ENCODE data around the gene TRABD2B. TPM values are rescaled to one million over a fixed set of nuclear protein-coding genes. Genes with fewer than 3 reads are reported as not detected.

Gene TRABD2B
- total RNA-seq, 6 donors from 2014 or later: under 0.01 to 2.1 (median 0.62) TPM

- no peaks in the 10 kb centered on the region for H3K36me3 ChIP-seq
- TF ChIP-seq POLR2AphosphoS5 (IDR thresholded peaks at IDR 0.05) (no peak), POLR2A (IDR thresholded peaks at IDR 0.05) (no peak), EP300 (IDR thresholded peaks at IDR 0.05) (no peak)
- TF ChIP-seq, protein P1, sequence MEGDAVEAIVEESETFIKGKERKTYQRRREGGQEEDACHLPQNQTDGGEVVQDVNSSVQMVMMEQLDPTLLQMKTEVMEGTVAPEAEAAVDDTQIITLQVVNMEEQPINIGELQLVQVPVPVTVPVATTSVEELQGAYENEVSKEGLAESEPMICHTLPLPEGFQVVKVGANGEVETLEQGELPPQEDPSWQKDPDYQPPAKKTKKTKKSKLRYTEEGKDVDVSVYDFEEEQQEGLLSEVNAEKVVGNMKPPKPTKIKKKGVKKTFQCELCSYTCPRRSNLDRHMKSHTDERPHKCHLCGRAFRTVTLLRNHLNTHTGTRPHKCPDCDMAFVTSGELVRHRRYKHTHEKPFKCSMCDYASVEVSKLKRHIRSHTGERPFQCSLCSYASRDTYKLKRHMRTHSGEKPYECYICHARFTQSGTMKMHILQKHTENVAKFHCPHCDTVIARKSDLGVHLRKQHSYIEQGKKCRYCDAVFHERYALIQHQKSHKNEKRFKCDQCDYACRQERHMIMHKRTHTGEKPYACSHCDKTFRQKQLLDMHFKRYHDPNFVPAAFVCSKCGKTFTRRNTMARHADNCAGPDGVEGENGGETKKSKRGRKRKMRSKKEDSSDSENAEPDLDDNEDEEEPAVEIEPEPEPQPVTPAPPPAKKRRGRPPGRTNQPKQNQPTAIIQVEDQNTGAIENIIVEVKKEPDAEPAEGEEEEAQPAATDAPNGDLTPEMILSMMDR (IDR thresholded peaks at IDR 0.05): no peak
- H3K27ac ChIP-seq: no peak overlapping the region
- no peaks in the 10 kb centered on the region for H3K27me3 ChIP-seq
- H3K4me3 ChIP-seq: no peak overlapping the region
- 92 to 97% methylated on average over 7 to 11 of the region's 11 CpGs for WGBS, 2 donors
- H3K9me3 ChIP-seq: no peaks in the 10 kb centered on the region
- DNase-seq (no peak), ATAC-seq (ENCODE audit: low FRiP score in 2 of 2) (no peak)
- no peaks in the 10 kb centered on the region for H3K4me1 ChIP-seq
Measured at GRCh38 chr1:47772281-47772680, 224.9 kb downstream of the TRABD2B start.

- H3K27me3 ChIP-seq: no peaks in the 10 kb centered on the region
- H3K36me3 ChIP-seq: no peaks in the 10 kb centered on the region
- TF ChIP-seq EP300 (IDR thresholded peaks at IDR 0.05): no peak
- ATAC-seq (ENCODE audit: low FRiP score in 2 of 2) (no peak), DNase-seq (no peak)
- no peaks in the 10 kb centered on the region for H3K4me1 ChIP-seq
- WGBS, 2 donors: 35 to 62% methylated on average over 13 of the region's 13 CpGs
- H3K9me3 ChIP-seq: no peaks in the 10 kb centered on the region
- no peak overlapping the region for H3K27ac ChIP-seq
- H3K4me3 ChIP-seq: no peak overlapping the region
Measured at GRCh38 chr1:47771751-47772150, 225.4 kb downstream of the TRABD2B start.

GRCh38 chr1:47769983-47770382 is 227.2 kb downstream of the TRABD2B start:
- DNase-seq (no peak), ATAC-seq (ENCODE audit: low FRiP score in 2 of 2) (no peak)
- WGBS, 2 donors: 90 to 95% methylated on average over 2 to 4 of the region's 4 CpGs
- H3K27ac ChIP-seq: no peak overlapping the region
- no peaks in the 10 kb centered on the region for H3K36me3 ChIP-seq
- no peak overlapping the region for H3K4me3 ChIP-seq
- H3K27me3 ChIP-seq: no peaks in the 10 kb centered on the region
- H3K9me3 ChIP-seq: no peaks in the 10 kb centered on the region
- TF ChIP-seq POLR2AphosphoS5 (IDR thresholded peaks at IDR 0.05): no peak
- no peak for TF ChIP-seq EP300 (IDR thresholded peaks at IDR 0.05)
- TF ChIP-seq POLR2A (IDR thresholded peaks at IDR 0.05): no peak
- TF ChIP-seq, protein P1 (IDR thresholded peaks at IDR 0.05): no peak
- no peaks in the 10 kb centered on the region for H3K4me1 ChIP-seq

GRCh38 chr1:47769295-47769694 is 227.9 kb downstream of the TRABD2B start:
- 74% methylated on average over 3 of the region's 3 CpGs for WGBS, 2 donors
- no peaks in the 10 kb centered on the region for H3K4me1 ChIP-seq

GRCh38 chr1:47767741-47768100 is 229.5 kb downstream of the TRABD2B start:
- WGBS, 2 donors: 74 to 76% methylated on average over 5 to 11 of the region's 11 CpGs
- H3K27me3 ChIP-seq: no peaks in the 10 kb centered on the region
- peaks cover 0 to 3% (median 0%) of the 10 kb centered on the region in 4 donors for H3K4me1 ChIP-seq
- TF ChIP-seq POLR2A (IDR thresholded peaks at IDR 0.05) (no peak), POLR2AphosphoS5 (IDR thresholded peaks at IDR 0.05) (no peak), EP300 (IDR thresholded peaks at IDR 0.05) (no peak)
- TF ChIP-seq, protein P1 (IDR thresholded peaks at IDR 0.05): no peak
- ATAC-seq (ENCODE audit: low FRiP score in 2 of 2) (no peak), DNase-seq (no peak)
- H3K4me3 ChIP-seq: no peak overlapping the region
- H3K9me3 ChIP-seq: no peaks in the 10 kb centered on the region
- no peaks in the 10 kb centered on the region for H3K36me3 ChIP-seq
- no peak overlapping the region for H3K27ac ChIP-seq

More at GRCh38 chr1:47769295-47769694, 227.9 kb downstream of the TRABD2B start:
- no peaks in the 10 kb centered on the region for H3K27me3 ChIP-seq
- ATAC-seq (ENCODE audit: low FRiP score in 2 of 2) (no peak), DNase-seq (no peak)
- no peak overlapping the region for H3K4me3 ChIP-seq
- no peak for TF ChIP-seq POLR2AphosphoS5 (IDR thresholded peaks at IDR 0.05)
- TF ChIP-seq, protein P1 (IDR thresholded peaks at IDR 0.05): no peak
- no peak for TF ChIP-seq EP300 (IDR thresholded peaks at IDR 0.05)
- TF ChIP-seq POLR2A (IDR thresholded peaks at IDR 0.05): no peak
- H3K27ac ChIP-seq: no peak overlapping the region
- no peaks in the 10 kb centered on the region for H3K9me3 ChIP-seq
- no peaks in the 10 kb centered on the region for H3K36me3 ChIP-seq

Data from upper lobe of left lung (tissue), 6 donors.